OCI-LY7 (cell line): ENCODE data around the gene DBNDD2.

Source experiments
- EZH2phosphoT487 ChIP-seq: fragments of 200-600 bp; sonication (generic); IDR thresholded peaks from 2 replicates; pipeline ENCODE4 v1.6.1; 2018; ENCODE audit warnings: low read depth, borderline replicate concordance, mild to moderate bottlenecking, mixed run types, antibody characterized with exemption, low read length, moderate library complexity, mixed read lengths
- TF ChIP-seq, protein P1 (sequence below): fragments of 200-600 bp; sonication (generic); conservative IDR thresholded peaks from 2 replicates; pipeline ENCODE4 v1.5.1; 2014; ENCODE audit warnings: mild to moderate bottlenecking, antibody characterized with exemption, low read length, moderate library complexity, mixed read lengths

DNA sequence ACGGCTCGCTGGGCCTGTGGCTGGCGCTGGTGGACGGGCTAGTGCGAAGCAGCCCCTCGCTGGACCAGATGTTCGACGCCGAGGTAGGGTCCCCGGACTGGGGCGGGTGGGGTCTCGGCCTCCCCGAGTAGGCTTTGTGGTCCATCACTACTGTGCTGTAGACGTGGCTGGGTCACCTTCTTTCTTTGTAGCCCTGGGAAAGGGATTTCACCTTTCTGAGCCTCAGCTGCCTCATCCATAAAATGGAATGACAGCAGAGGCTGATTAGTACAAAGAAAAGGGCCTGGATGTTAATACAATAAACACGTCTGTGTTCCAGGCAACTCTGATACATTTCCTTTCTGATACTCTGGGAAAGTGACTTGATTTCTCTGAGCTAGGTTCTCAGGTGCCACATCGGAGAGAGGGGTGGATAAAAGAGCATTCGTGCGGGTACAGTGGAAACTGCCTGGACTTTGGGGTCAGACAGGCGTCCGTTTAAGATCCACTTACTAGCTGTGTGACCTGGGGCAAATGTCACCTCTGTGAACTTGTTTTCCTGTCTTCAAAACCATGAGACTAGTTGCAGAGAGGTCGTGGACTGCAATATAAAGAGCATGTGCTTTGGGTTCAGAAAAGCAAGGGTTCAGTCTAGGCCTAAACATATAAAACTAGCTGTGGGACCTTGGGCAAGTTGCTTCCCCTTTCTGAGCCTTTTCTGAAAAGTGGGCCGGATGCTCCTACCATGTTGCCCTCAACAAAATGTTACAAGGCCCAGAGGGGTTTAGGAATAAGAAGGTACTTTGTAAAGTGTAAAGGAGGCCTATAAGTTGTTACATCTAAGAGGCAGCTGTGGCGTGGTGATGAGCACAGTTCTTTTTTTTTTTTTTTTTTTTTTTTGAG lies 44.2 kb upstream of the DBNDD2 start:
- TF ChIP-seq, protein P1, sequence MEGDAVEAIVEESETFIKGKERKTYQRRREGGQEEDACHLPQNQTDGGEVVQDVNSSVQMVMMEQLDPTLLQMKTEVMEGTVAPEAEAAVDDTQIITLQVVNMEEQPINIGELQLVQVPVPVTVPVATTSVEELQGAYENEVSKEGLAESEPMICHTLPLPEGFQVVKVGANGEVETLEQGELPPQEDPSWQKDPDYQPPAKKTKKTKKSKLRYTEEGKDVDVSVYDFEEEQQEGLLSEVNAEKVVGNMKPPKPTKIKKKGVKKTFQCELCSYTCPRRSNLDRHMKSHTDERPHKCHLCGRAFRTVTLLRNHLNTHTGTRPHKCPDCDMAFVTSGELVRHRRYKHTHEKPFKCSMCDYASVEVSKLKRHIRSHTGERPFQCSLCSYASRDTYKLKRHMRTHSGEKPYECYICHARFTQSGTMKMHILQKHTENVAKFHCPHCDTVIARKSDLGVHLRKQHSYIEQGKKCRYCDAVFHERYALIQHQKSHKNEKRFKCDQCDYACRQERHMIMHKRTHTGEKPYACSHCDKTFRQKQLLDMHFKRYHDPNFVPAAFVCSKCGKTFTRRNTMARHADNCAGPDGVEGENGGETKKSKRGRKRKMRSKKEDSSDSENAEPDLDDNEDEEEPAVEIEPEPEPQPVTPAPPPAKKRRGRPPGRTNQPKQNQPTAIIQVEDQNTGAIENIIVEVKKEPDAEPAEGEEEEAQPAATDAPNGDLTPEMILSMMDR = no peak
- TF ChIP-seq EZH2phosphoT487 = no peak
